ENCODE data around the gene TDRD3.

Gene TDRD3

GRCh38 chr13:60617991-60618733 is 221.1 kb downstream of the TDRD3 start:
- H3K4me3 ChIP-seq (ENCODE audit: control insufficient read depth, low read depth, low read length), result no peak overlapping the region
- peak; percentile 55 for TF ChIP-seq CTCF (conservative IDR thresholded peaks at IDR 0.05; ENCODE audit: control insufficient read depth, insufficient read depth, low read depth, low read length)
- DNase-seq (ENCODE audit: low read depth), result peak; percentile 54

- no peak for TF ChIP-seq CTCF (conservative IDR thresholded peaks at IDR 0.05; ENCODE audit: control insufficient read depth, insufficient read depth, low read depth, low read length)
- H3K4me3 ChIP-seq (ENCODE audit: control insufficient read depth, low read depth, low read length), result no peak overlapping the region
These were observed 222.4 kb downstream of the TDRD3 start for GRCh38 chr13:60619461-60619860.

GRCh38 chr13:60620611-60621395 is 223.8 kb downstream of the TDRD3 start:
- DNase-seq (ENCODE audit: low read depth), result no peak
- no peak for TF ChIP-seq CTCF (conservative IDR thresholded peaks at IDR 0.05; ENCODE audit: control insufficient read depth, insufficient read depth, low read depth, low read length)
- no peak overlapping the region for H3K4me3 ChIP-seq (ENCODE audit: control insufficient read depth, low read depth, low read length)

More at GRCh38 chr13:60619461-60619860, 222.4 kb downstream of the TDRD3 start:
- DNase-seq (ENCODE audit: low read depth), result no peak

- no peak for DNase-seq (ENCODE audit: low read depth)
- no peak for TF ChIP-seq CTCF (conservative IDR thresholded peaks at IDR 0.05; ENCODE audit: control insufficient read depth, insufficient read depth, low read depth, low read length)
- H3K4me3 ChIP-seq (ENCODE audit: control insufficient read depth, low read depth, low read length), result no peak overlapping the region
These were observed 226.1 kb downstream of the TDRD3 start for GRCh38 chr13:60623151-60623550.
